Kidney (tissue), 14 donors: ENCODE results near the gene GFOD1. TPM values are rescaled to one million over a fixed set of nuclear protein-coding genes. Genes with fewer than 3 reads are reported as not detected.

Experiments
- DNase-seq, 5 donors: peaks; one replicate each; pipeline ENCODE4 v3.0.0-alpha.2; 2013 to 2020
- FAIRE-seq: peaks from 2 replicates; lab custom pipeline; 2012; peaks lifted over from hg19 to GRCh38; lab: Jason Lieb, UNC
- H3K27ac ChIP-seq, 2 donors: one replicate each; pipeline ENCODE4 v1.7.0; 2013; ENCODE audit warnings: low read depth in 2 of 2, low read length in 2 of 2, inconsistent platforms in 1 of 2
- H3K27me3 ChIP-seq: one replicate; pipeline ENCODE4 v1.7.1; 2013; ENCODE audit warnings: low read length, inconsistent platforms; ENCODE audit not compliant: control insufficient read depth, insufficient read depth
- H3K36me3 ChIP-seq, 3 donors: one replicate each; pipeline versions ENCODE4 v1.7.0 to v1.7.1; 2013; ENCODE audit warnings: low read length in 3 of 3, control low read depth in 1 of 3, inconsistent platforms in 1 of 3; ENCODE audit not compliant: insufficient read depth in 3 of 3, control insufficient read depth in 2 of 3
- H3K4me1 ChIP-seq, 3 donors: one replicate each; pipeline versions ENCODE4 v1.7.0 to v1.7.1; 2013; ENCODE audit warnings: low read length in 3 of 3, inconsistent platforms in 1 of 3, low read depth in 1 of 3; ENCODE audit not compliant: control insufficient read depth in 2 of 3, insufficient read depth in 2 of 3
- H3K4me3 ChIP-seq, 3 donors: one replicate each; pipeline versions ENCODE4 v1.7.0 to v1.8.1; 2013; ENCODE audit warnings: low read length in 3 of 3, control low read depth in 1 of 3, inconsistent platforms in 1 of 3
- H3K9ac ChIP-seq, 3 donors: one replicate each; pipeline versions ENCODE4 v1.7.0 to v1.7.1; 2013; ENCODE audit warnings: low read length in 3 of 3, control low read depth in 1 of 3, inconsistent platforms in 1 of 3
- H3K9me3 ChIP-seq, 3 donors: one replicate each; pipeline versions ENCODE4 v1.7.0 to v1.7.1; 2013; ENCODE audit warnings: low read length in 3 of 3, control low read depth in 1 of 3, inconsistent platforms in 1 of 3; ENCODE audit not compliant: control insufficient read depth in 2 of 3, insufficient read depth in 1 of 3
- CTCF ChIP-seq: IDR thresholded peaks from 3 replicates; pipeline ENCODE4 v1.5.1; 2012; ENCODE audit warnings: mild to moderate bottlenecking, moderate library complexity, borderline replicate concordance; ENCODE audit not compliant: insufficient read depth; ENCODE audit errors: extremely low read depth
- intact Hi-C: fragments of 100-400 bp; cut with DNase I; formaldehyde crosslinking; loops from one replicate; pipeline ENCODE4 v1.11.1; 2022
- polyA plus RNA-seq: library from polyadenylated mRNA; stranded (reverse); fragments of 350-450 nt; fragmentation: Illumina TruSeq; extraction: RNeasy Lipid Tissue Mini Kit (QIAGEN cat#74804); gene quantifications from one replicate; pipeline ENCODE4 v1.2.3, GENCODE V29; 2014; ENCODE audit warnings: low read depth, low replicate concordance; ENCODE audit not compliant: insufficient read depth
- total RNA-seq: library from RNA; stranded (reverse); fragmentation: NEBNext Ultra II Directional; extraction: Animal tissue kit (Norgen Biotek cat#: 25700); gene quantifications from one replicate; pipeline ENCODE4 v1.2.1, GENCODE V29; 2021
- donor health status: control.
- donor health status: control.
- donor health status: control.
- donor health status: control.
- donor health status: control.
- donor health status: DM: yes; HTN: yes; CAD: no.
- donor health status: Normal renal cell carcinoma (clear cell type).

The GFOD1 gene
- total and polyA plus RNA-seq, 2 donors from 2014 or later = 2.1 to 14.6 TPM

- no peaks in the 10 kb centered on the region for H3K9me3 ChIP-seq
- H3K9ac ChIP-seq = no peak overlapping the region
- no peaks in the 10 kb centered on the region for H3K27me3 ChIP-seq
- TF ChIP-seq CTCF = no peak
- FAIRE-seq (no peak), DNase-seq (no peak)
- H3K27ac ChIP-seq = no peak overlapping the region
- intact Hi-C loops = no loop called here
- H3K4me1 ChIP-seq = peaks cover 0 to 4% (median 3%) of the 10 kb centered on the region in 3 donors
- no peaks in the 10 kb centered on the region for H3K36me3 ChIP-seq
- no peak overlapping the region for H3K4me3 ChIP-seq
Observed at GRCh38 chr6:13441778-13442177, 45.6 kb downstream of the GFOD1 start.

GRCh38 chr6:13439644-13440043 is 47.8 kb downstream of the GFOD1 start:
- Histone ChIP-seq H3K9ac (no peak overlapping the region), H3K4me3 (no peak overlapping the region), H3K27ac (no peak overlapping the region), H3K27me3 (no peaks in the 10 kb centered on the region), H3K36me3 (no peaks in the 10 kb centered on the region), H3K4me1 (no peaks in the 10 kb centered on the region), H3K9me3 (no peaks in the 10 kb centered on the region)
- DNase-seq (no peak), FAIRE-seq (no peak)
- intact Hi-C loops = no loop called here
- TF ChIP-seq CTCF = no peak

- H3K36me3 ChIP-seq = no peaks in the 10 kb centered on the region
- FAIRE-seq = no peak
- no peak for DNase-seq
- no peak for TF ChIP-seq CTCF
- H3K9me3 ChIP-seq = no peaks in the 10 kb centered on the region
- H3K9ac ChIP-seq = no peak overlapping the region
- no peak overlapping the region for H3K4me3 ChIP-seq
- H3K4me1 ChIP-seq = no peaks in the 10 kb centered on the region
- H3K27me3 ChIP-seq = no peaks in the 10 kb centered on the region
- intact Hi-C loops = no loop called here
- no peak overlapping the region for H3K27ac ChIP-seq
Observed at GRCh38 chr6:13438126-13438525, 49.3 kb downstream of the GFOD1 start.

- Histone ChIP-seq H3K27me3 (no peaks in the 10 kb centered on the region), H3K4me3 (no peak overlapping the region), H3K9ac (no peak overlapping the region), H3K9me3 (no peaks in the 10 kb centered on the region), H3K4me1 (peaks cover 0 to 2% (median 0%) of the 10 kb centered on the region in 3 donors), H3K27ac (no peak overlapping the region), H3K36me3 (no peaks in the 10 kb centered on the region)
- FAIRE-seq = no peak
- intact Hi-C loops = no loop called here
- no peak for TF ChIP-seq CTCF
- no peak for DNase-seq
Observed at GRCh38 chr6:13437218-13437996, 50.0 kb downstream of the GFOD1 start.
